H1 (cell line): ENCODE results near the gene RAB14. TPM values are rescaled to one million over a fixed set of nuclear protein-coding genes. Genes with fewer than 3 reads are reported as not detected.

Source experiments
- CTCF ChIA-PET: fragments of 300-600 bp; sonication (Branson Sonifier 250); formaldehyde crosslinking; loops from one replicate; lab custom pipeline; 2021; ENCODE audit not compliant: partially characterized antibody; lab: Charles Lee
- POLR2A ChIA-PET: fragments of 300-600 bp; sonication (Branson Sonifier 250); formaldehyde crosslinking; loops from one replicate; lab custom pipeline; 2021; ENCODE audit warnings: inconsistent platforms; ENCODE audit not compliant: partially characterized antibody; lab: Charles Lee
- DNase-seq, 2 experiments: peaks; one replicate each; pipeline versions ENCODE4 v3.0.0 to v3.0.0-alpha.2; 2010 to 2022; ENCODE audit warnings: low spot score in 2 of 2, low read depth in 1 of 2, mixed read lengths in 1 of 2
- FAIRE-seq: peaks from 2 replicates; lab custom pipeline; 2011; peaks lifted over from hg19 to GRCh38; lab: Jason Lieb, UNC
- H2AFZ ChIP-seq: 2 replicates; pipeline ENCODE4 v1.8.1; 2012; ENCODE audit warnings: low read length, inconsistent platforms
- H2AK5ac ChIP-seq: 2 replicates; pipeline ENCODE4 v1.6.1; 2013; ENCODE audit warnings: low read depth, low read length
- H2BK120ac ChIP-seq: replicated peaks from 2 replicates; pipeline ENCODE3; 2013; ENCODE audit warnings: low read depth, low read length, inconsistent platforms
- H2BK12ac ChIP-seq: 2 replicates; pipeline ENCODE4 v1.6.1; 2013; ENCODE audit warnings: low read depth, low read length
- H2BK15ac ChIP-seq: 2 replicates; pipeline ENCODE4 v1.6.1; 2013; ENCODE audit warnings: low read length
- H2BK20ac ChIP-seq: 2 replicates; pipeline ENCODE4 v1.6.1; 2013; ENCODE audit warnings: low read length
- H2BK5ac ChIP-seq: 2 replicates; pipeline ENCODE4 v1.6.1; 2013; ENCODE audit warnings: low read depth, low read length
- H3K14ac ChIP-seq: 2 replicates; pipeline ENCODE4 v1.6.1; 2013; ENCODE audit warnings: inconsistent platforms; ENCODE audit not compliant: insufficient read length
- H3K18ac ChIP-seq: 2 replicates; pipeline ENCODE4 v1.6.1; 2013; ENCODE audit warnings: low read length; ENCODE audit errors: extremely low read depth
- H3K23ac ChIP-seq: 2 replicates; pipeline ENCODE4 v1.6.1; 2013; ENCODE audit warnings: inconsistent platforms; ENCODE audit not compliant: insufficient read length
- H3K23me2 ChIP-seq: 2 replicates; pipeline ENCODE4 v1.6.1; 2013; ENCODE audit warnings: low read depth, low read length
- H3K27ac ChIP-seq: 2 replicates; pipeline ENCODE4 v1.6.1; 2011; ENCODE audit warnings: low read depth, low read length, inconsistent platforms
- H3K27me3 ChIP-seq, 4 experiments: replicated peaks in 1 of 4; 1 replicate in 1 of 4; 2 replicates in 3 of 4; pipeline versions ENCODE4 v1.6.1 to v1.8.1; 2011 to 2013; ENCODE audit warnings: low read length in 3 of 4, mild to moderate bottlenecking in 3 of 4, inconsistent platforms in 2 of 4, mixed read lengths in 2 of 4, moderate library complexity in 1 of 4; ENCODE audit not compliant: control insufficient read depth in 3 of 4, insufficient read depth in 3 of 4; ENCODE audit errors: extremely low read depth in 1 of 4
- H3K36me3 ChIP-seq, 4 experiments: 2 replicates each; pipeline versions ENCODE4 v1.6.1 to v1.8.1; 2011 to 2013; ENCODE audit warnings: mild to moderate bottlenecking in 4 of 4, low read length in 3 of 4, moderate library complexity in 2 of 4, control low read depth in 1 of 4, inconsistent platforms in 1 of 4; ENCODE audit not compliant: insufficient read depth in 4 of 4, control insufficient read depth in 2 of 4
- H3K4ac ChIP-seq: replicated peaks from 2 replicates; pipeline ENCODE3; 2013; ENCODE audit warnings: low read length, low read depth, mixed read lengths, inconsistent platforms; ENCODE audit not compliant: insufficient read length
- H3K4me1 ChIP-seq, 4 experiments: replicated peaks in 1 of 4; 1 replicate in 1 of 4; 2 replicates in 3 of 4; pipeline versions ENCODE4 v1.6.1 to v1.8.1; 2011 to 2013; ENCODE audit warnings: low read length in 3 of 4, inconsistent platforms in 2 of 4, mixed read lengths in 1 of 4; ENCODE audit not compliant: insufficient read depth in 4 of 4, control insufficient read depth in 3 of 4
- H3K4me2 ChIP-seq, 2 experiments: 2 replicates each; pipeline versions ENCODE4 v1.6.1 to v1.8.1; 2011 to 2013; ENCODE audit warnings: low read depth in 2 of 2, low read length in 2 of 2, control low read depth in 1 of 2, inconsistent platforms in 1 of 2, mild to moderate bottlenecking in 1 of 2; ENCODE audit not compliant: insufficient read depth in 1 of 2
- H3K4me3 ChIP-seq, 4 experiments: fragments of 200-600, 300-600 bp in 1 of 4; sonication (generic), shearing (Covaris generic), sonication (Bioruptor Twin) in 1 of 4; 2 replicates each; pipeline versions ENCODE4 v1.5.1 to v1.8.1; 2011 to 2016; ENCODE audit warnings: low read length in 4 of 4, low read depth in 3 of 4, control low read depth in 2 of 4, inconsistent platforms in 2 of 4, mild to moderate bottlenecking in 2 of 4, mixed read lengths in 1 of 4, moderate library complexity in 1 of 4; ENCODE audit not compliant: insufficient read depth in 2 of 4; ENCODE audit errors: extremely low read depth in 1 of 4
- H3K56ac ChIP-seq: replicated peaks from 2 replicates; pipeline ENCODE3; 2013; ENCODE audit warnings: low read depth, mild to moderate bottlenecking, mixed read lengths, low read length, inconsistent platforms; ENCODE audit not compliant: insufficient read length
- H3K79me1 ChIP-seq: 2 replicates; pipeline ENCODE4 v1.6.1; 2013; ENCODE audit warnings: low read depth, low read length, control low read depth
- H3K79me2 ChIP-seq, 2 experiments: 2 replicates each; pipeline versions ENCODE4 v1.6.1 to v1.8.1; 2012 to 2013; ENCODE audit warnings: low read length in 2 of 2, mild to moderate bottlenecking in 2 of 2, inconsistent platforms in 1 of 2; ENCODE audit not compliant: insufficient read depth in 2 of 2, control insufficient read depth in 1 of 2
- H3K9ac ChIP-seq, 4 experiments: replicated peaks in 1 of 4; 1 replicate in 1 of 4; 2 replicates in 3 of 4; pipeline versions ENCODE4 v1.6.1 to v1.8.1; 2011 to 2013; ENCODE audit warnings: low read depth in 3 of 4, low read length in 3 of 4, control low read depth in 2 of 4, mild to moderate bottlenecking in 2 of 4, moderate library complexity in 2 of 4, inconsistent platforms in 1 of 4; ENCODE audit errors: extremely low read depth in 1 of 4
- H3K9me3 ChIP-seq, 2 experiments: 2 replicates each; pipeline versions ENCODE4 v1.6.1 to v1.8.1; 2012 to 2013; ENCODE audit warnings: mild to moderate bottlenecking in 2 of 2, moderate library complexity in 2 of 2, control low read depth in 1 of 2, inconsistent platforms in 1 of 2, low read depth in 1 of 2, low read length in 1 of 2, mixed read lengths in 1 of 2; ENCODE audit not compliant: insufficient read depth in 2 of 2
- H4K20me1 ChIP-seq, 2 experiments: replicated peaks in 1 of 2; 2 replicates each; pipeline versions ENCODE3 to v1.8.1; 2011 to 2013; ENCODE audit warnings: inconsistent platforms in 2 of 2, low read length in 2 of 2, mild to moderate bottlenecking in 1 of 2; ENCODE audit not compliant: insufficient read depth in 2 of 2, control insufficient read depth in 1 of 2
- H4K5ac ChIP-seq: 2 replicates; pipeline ENCODE4 v1.6.1; 2013; ENCODE audit warnings: low read length, low read depth, mixed read lengths, inconsistent platforms; ENCODE audit not compliant: insufficient read length
- H4K8ac ChIP-seq: 2 replicates; pipeline ENCODE4 v1.8.0; 2013; ENCODE audit warnings: mild to moderate bottlenecking, moderate library complexity, low read length, inconsistent platforms; ENCODE audit not compliant: insufficient read depth; ENCODE audit errors: extremely low read depth
- H4K91ac ChIP-seq: replicated peaks from 2 replicates; pipeline ENCODE3; 2013; ENCODE audit warnings: low read length, mixed read lengths, inconsistent platforms; ENCODE audit not compliant: insufficient read length
- ASH2L ChIP-seq: fragments of 200-600, 300-600 bp; sonication (generic); IDR thresholded peaks from one replicate; pipeline ENCODE4 v1.7.1; 2017; ENCODE audit warnings: low read length
- ATF3 ChIP-seq: IDR thresholded peaks from 2 replicates; pipeline ENCODE4 v1.6.1; 2011; ENCODE audit warnings: low read depth, mild to moderate bottlenecking, low read length; ENCODE audit not compliant: insufficient read depth
- BCL11A ChIP-seq, 2 experiments: IDR thresholded peaks; one replicate each; pipeline ENCODE4 v1.6.1; 2011; ENCODE audit warnings: low read depth in 2 of 2, low read length in 2 of 2, mild to moderate bottlenecking in 2 of 2
- BRCA1 ChIP-seq: IDR thresholded peaks from 2 replicates; pipeline ENCODE4 v1.6.1; 2012; ENCODE audit warnings: low read depth, low read length, improper control_type of control experiment
- CEBPB ChIP-seq: IDR thresholded peaks from 2 replicates; pipeline ENCODE4 v1.6.1; 2012; ENCODE audit warnings: low read depth, low read length
- CHD2 ChIP-seq: IDR thresholded peaks from 2 replicates; pipeline ENCODE4 v1.6.1; 2012; ENCODE audit warnings: low read length, improper control_type of control experiment
- CREB1 ChIP-seq: IDR thresholded peaks from 2 replicates; pipeline ENCODE4 v1.6.1; 2012; ENCODE audit warnings: inconsistent platforms
- FOSL1 ChIP-seq: IDR thresholded peaks from 2 replicates; pipeline ENCODE4 v1.6.1; 2011; ENCODE audit warnings: mild to moderate bottlenecking, low read depth, low read length, moderate library complexity; ENCODE audit not compliant: insufficient read depth
- GTF2F1 ChIP-seq: IDR thresholded peaks from 2 replicates; pipeline ENCODE4 v1.6.1; 2012; ENCODE audit warnings: low read depth, low read length, improper control_type of control experiment, borderline replicate concordance
- PHF8 ChIP-seq: fragments of 200-600 bp; sonication (generic); conservative IDR thresholded peaks from 2 replicates; pipeline ENCODE4 v1.7.1; 2012; ENCODE audit warnings: low read depth, mild to moderate bottlenecking, inconsistent platforms, low read length, moderate library complexity
- POLR2AphosphoS5 ChIP-seq: IDR thresholded peaks from 2 replicates; pipeline ENCODE4 v1.6.1; 2011; ENCODE audit warnings: low read depth, low read length
- RFX5 ChIP-seq: IDR thresholded peaks from 2 replicates; pipeline ENCODE4 v1.6.1; 2011; ENCODE audit warnings: low read depth, low read length, improper control_type of control experiment, borderline replicate concordance
- SP4 ChIP-seq: IDR thresholded peaks from 2 replicates; pipeline ENCODE4 v1.6.1; 2012; ENCODE audit warnings: low read length, inconsistent platforms
- TEAD4 ChIP-seq: IDR thresholded peaks from 2 replicates; pipeline ENCODE4 v1.6.1; 2012; ENCODE audit warnings: low read depth, low read length, inconsistent platforms, mixed read lengths
- YY1 ChIP-seq: IDR thresholded peaks from 2 replicates; pipeline ENCODE4 v1.6.1; 2011; ENCODE audit warnings: low read depth, mild to moderate bottlenecking, low read length
- ZNF274 ChIP-seq: IDR thresholded peaks from 2 replicates; pipeline ENCODE4 v1.7.0; 2012; ENCODE audit warnings: low read length, borderline replicate concordance; ENCODE audit errors: extremely low read depth
- WGBS, 2 experiments: shearing (Covaris generic) in 1 of 2; methylation state at CpG; one replicate each; pipeline versions ENCODE4 v1.1.6 to v1.1.7; 2013 to 2015; ENCODE audit warnings: low lambda C conversion rate in 2 of 2, mixed read lengths in 2 of 2, inconsistent platforms in 1 of 2, low coverage in 1 of 2, missing lambda C conversion rate in 1 of 2; ENCODE audit not compliant: insufficient replicate concordance in 2 of 2, insufficient coverage in 1 of 2, insufficient read length in 1 of 2; ENCODE audit errors: extremely low coverage in 1 of 2, missing lambda C conversion rate in 1 of 2; 5-methylcytosine and 5-hydroxymethylcytosine counted together
- polyA plus RNA-seq, 7 experiments: library from polyadenylated mRNA; depleted of rRNA in 3 of 7; stranded (reverse) in 5 of 7; unstranded in 2 of 7; fragments of >200 nt in 5 of 7; fragments of 200-250 nt in 2 of 7; gene quantifications; 1 replicate in 5 of 7; 2 replicates in 1 of 7; 4 replicates in 1 of 7; pipeline versions ENCODE4 v1.2.1 to v1.2.3, GENCODE V29; 2011 to 2013; ENCODE audit warnings: missing spikeins in 2 of 7, mixed read lengths in 2 of 7
- total RNA-seq: library from RNA; stranded (reverse); fragmentation: NEBNext Ultra II Directional; extraction: Animal tissue kit (Norgen Biotek cat#: 25700); gene quantifications from 2 replicates; pipeline ENCODE4 v1.2.1, GENCODE V29; 2021

RAB14 gene
- total and polyA plus RNA-seq, 2 of the 8 experiments (the other 6 are each of a cell fraction or from before 2014, with no cell fraction given), result 9.1 to 44.8 TPM

DNA sequence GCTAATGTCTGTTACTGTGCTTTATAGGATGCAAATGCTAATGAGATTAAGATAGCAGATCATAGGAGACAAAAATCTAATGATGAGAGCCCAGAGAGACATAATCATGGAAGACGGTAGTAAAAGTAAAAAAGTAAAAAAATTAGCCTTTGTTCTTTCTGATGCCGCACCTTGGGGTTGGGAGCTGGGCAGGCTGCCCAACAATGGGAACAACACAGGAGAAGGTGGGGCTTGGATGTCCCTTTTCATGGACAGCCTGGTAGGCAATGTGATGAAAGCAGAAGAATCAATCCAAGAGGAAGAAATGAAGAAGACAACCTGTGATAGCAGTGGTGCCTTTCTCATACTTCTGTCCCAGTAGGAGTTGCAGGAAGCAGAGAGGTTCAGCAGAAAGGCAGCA, 57.2 kb downstream of the RAB14 start:
- H2AFZ ChIP-seq, result no peak overlapping the region
- no peaks in the 10 kb centered on the region for H4K20me1 ChIP-seq
- H3K4me3 ChIP-seq, result no peak overlapping the region
- H3K79me2 ChIP-seq, result no peaks in the 10 kb centered on the region
- ChIA-PET POLR2A (no interaction called here), CTCF (interaction anchor here (1.5 kb wide), 1 partner anchor 163 kb away, joined by 3 read pairs; no protein-coding TSS in a partner anchor)
- peaks cover 0 to 12% (median 4%) of the 10 kb centered on the region in 4 experiments; a peak in 5 of 8 replicates for H3K36me3 ChIP-seq
- H3K4me1 ChIP-seq, result peaks cover 0 to 3% (median 0%) of the 10 kb centered on the region in 4 experiments; a peak in 1 of 7 replicates
- H3K18ac ChIP-seq, result no peak overlapping the region
- H3K9me3 ChIP-seq, result no peaks in the 10 kb centered on the region
- H3K23me2 ChIP-seq, result no peaks in the 10 kb centered on the region; the same call in 1 of the 2 replicates
- H3K14ac ChIP-seq, result no peak overlapping the region
- no peak overlapping the region for H2AK5ac ChIP-seq
- H3K79me1 ChIP-seq, result no peaks in the 10 kb centered on the region
- WGBS, 2 experiments, result 87% methylated on average over 2 of the region's 2 CpGs; no CpG with 5 or more reads in 1 of the 2 experiments
- H4K5ac ChIP-seq, result no peak overlapping the region
- H3K56ac ChIP-seq, result no peak overlapping the region
- H2BK5ac ChIP-seq, result no peak overlapping the region
- H2BK12ac ChIP-seq, result no peak overlapping the region
- no peak overlapping the region for H2BK20ac ChIP-seq
- DNase-seq (no peak), FAIRE-seq (no peak)
- H3K4me2 ChIP-seq, result no peak overlapping the region
- H3K4ac ChIP-seq, result no peak overlapping the region
- H4K91ac ChIP-seq, result no peak overlapping the region
- no peak overlapping the region for H3K9ac ChIP-seq
- no peak overlapping the region for H4K8ac ChIP-seq
- no peaks in the 10 kb centered on the region for H3K27me3 ChIP-seq
- no peak overlapping the region for H2BK120ac ChIP-seq
- no peak overlapping the region for H3K23ac ChIP-seq
- H2BK15ac ChIP-seq, result no peak overlapping the region
- no peak overlapping the region for H3K27ac ChIP-seq
- TF ChIP-seq POLR2AphosphoS5 (no peak), YY1 (no peak), TEAD4 (no peak), PHF8 (no peak), BRCA1 (no peak), CHD2 (no peak), FOSL1 (no peak), ZNF274 (no peak), CEBPB (no peak), RFX5 (no peak), SP4 (no peak), ASH2L (no peak), BCL11A (IDR thresholded peaks at IDR 0.05; ENCODE audit: low read depth in 2 of 2, low read length in 2 of 2) (no peak), GTF2F1 (no peak), CREB1 (no peak), ATF3 (no peak)
